NCI-H524 treated with DMSO at 0.1 percent for 48 hours (cell line): ENCODE measurements around the gene FRMD8.

Experiments used
- DNase-seq: peaks from one replicate; lab custom pipeline; 2025; lab: John Stamatoyannopoulos, UW

The FRMD8 gene

DNA sequence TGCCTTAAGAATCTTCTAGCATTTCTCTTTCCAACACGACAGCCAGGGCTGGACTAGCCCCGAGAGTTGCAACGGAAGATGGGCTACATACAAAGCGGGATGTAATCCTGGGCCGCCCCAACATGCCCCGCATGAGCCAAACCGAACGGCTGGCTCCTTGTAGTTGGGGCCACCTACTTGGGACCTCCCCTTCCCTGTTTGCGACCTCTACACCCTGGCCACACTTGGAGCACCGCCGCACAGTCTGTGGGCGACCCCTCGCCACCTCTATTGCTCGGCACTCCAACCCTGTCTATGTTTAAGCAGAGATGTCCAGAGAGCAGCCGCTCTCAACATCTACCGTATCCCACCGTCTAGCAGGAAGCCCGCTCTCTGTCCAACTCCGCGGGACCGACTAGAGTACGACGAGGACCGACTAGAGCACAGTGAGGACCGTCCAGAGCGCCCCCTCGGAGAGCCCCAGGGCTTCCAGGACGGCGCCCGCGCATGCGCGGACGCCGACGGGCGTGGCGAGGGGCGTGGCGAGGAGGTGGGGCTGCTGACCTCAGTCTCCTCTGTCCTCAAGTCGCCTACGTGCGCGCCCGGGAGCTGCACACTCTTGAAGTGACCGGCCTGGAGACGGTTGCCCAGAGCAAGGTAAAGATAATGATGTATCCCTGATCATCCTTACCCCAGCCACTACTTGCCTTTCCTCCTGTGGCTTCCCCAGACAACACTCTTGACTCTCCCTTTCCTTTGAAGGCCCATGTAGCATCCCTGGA lies 68.4 kb downstream of the FRMD8 start:
- DNase-seq = no peak

DNA sequence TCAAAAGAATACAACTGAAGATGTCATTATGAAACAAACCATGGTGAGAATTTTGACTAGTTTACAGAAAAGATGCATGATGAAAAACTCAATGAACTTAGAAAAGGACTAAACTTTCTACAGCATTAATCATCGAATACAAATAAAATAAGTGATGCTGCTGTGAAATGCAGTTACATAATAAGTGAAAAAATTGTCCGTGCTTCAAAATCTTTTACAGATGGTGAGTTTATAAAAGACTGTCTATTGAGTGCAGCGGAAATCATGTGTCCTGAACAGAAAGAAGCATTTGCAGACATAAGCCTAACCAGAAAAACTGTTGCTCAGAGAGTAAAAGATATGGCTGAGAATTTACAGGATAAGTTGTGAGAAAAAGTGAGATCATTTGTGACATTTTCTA lies 70.0 kb downstream of the FRMD8 start:
- DNase-seq = no peak

DNA sequence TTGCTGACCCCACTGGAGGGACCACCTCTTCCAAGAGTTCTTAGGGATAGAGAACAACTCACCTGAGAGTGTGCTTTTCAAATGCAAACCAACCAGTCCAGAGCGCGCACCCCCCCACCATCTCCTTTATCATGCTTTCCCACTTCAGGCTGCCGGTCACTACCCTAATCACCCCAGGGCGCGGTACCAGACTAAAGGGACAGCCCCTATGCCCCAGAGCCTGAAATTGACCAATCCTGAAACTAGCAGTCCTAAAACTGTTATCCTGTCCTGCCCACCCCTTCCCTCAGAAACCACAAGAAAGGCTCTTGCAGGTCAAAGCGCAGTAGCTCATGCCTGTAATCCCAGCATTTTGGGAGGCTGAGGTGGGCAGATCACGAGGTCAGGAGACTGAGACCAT lies 73.1 kb downstream of the FRMD8 start:
- DNase-seq = no peak
